Measurements from ENCODE around the gene TMEM131.
"Not testable (repeated sequence)": the region's sequence is repeated elsewhere in the genome, so short reads cannot be mapped to it uniquely, and the experiment has no call there.

TMEM131 gene

DNA sequence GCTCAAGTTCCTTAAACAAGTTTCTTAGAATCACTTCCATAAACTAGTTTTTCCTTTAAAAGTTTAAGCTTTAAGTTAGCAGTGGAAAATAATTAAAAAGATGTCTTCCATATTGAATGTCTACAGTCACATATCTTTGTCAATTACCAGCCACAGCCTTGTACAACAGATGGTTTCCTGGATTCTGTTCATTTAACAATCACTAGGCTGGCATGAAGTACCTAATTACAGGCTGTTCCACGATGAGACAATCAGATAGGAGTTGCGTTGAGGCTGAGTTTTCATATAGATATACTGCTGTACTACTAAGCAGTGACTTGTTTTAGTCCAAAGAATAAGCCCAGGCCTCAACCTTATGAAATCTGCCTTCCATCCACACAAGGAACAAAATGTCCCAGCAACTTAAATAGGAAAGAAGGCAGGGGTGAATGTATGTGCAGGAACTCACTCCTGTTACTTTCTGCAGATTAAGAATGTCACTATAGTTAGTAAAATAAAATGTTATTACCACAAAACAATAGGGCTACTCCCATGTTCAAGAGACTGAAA lies 151.4 kb downstream of the TMEM131 start:
- no peak for DNase-seq
- no peaks in the 10 kb centered on the region for H3K36me3 ChIP-seq

DNA sequence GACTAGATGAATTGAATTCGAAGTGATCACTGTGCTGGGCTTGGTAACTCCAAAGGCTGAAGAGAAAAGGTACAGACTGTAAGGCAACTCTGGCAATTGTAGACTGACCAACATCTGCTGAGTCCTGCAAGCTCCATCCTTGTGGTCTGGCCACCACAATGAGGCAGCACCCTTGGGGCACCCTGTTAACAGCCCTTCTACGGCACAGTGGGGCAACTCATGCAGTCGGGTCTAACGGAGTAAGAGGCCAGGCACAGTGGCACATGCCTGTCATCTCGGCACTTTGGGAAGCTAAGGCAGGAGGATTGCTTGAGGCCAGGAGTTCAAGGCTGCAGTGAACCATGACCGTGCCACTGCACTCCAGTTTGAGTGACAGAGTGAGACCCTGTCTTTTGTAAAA lies 155.6 kb downstream of the TMEM131 start:
- TF ChIP-seq, protein P1, sequence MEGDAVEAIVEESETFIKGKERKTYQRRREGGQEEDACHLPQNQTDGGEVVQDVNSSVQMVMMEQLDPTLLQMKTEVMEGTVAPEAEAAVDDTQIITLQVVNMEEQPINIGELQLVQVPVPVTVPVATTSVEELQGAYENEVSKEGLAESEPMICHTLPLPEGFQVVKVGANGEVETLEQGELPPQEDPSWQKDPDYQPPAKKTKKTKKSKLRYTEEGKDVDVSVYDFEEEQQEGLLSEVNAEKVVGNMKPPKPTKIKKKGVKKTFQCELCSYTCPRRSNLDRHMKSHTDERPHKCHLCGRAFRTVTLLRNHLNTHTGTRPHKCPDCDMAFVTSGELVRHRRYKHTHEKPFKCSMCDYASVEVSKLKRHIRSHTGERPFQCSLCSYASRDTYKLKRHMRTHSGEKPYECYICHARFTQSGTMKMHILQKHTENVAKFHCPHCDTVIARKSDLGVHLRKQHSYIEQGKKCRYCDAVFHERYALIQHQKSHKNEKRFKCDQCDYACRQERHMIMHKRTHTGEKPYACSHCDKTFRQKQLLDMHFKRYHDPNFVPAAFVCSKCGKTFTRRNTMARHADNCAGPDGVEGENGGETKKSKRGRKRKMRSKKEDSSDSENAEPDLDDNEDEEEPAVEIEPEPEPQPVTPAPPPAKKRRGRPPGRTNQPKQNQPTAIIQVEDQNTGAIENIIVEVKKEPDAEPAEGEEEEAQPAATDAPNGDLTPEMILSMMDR (IDR thresholded peaks at IDR 0.05; ENCODE audit: low read depth, low read length): no peak
- H3K27me3 ChIP-seq: no peaks in the 10 kb centered on the region
- no peaks in the 10 kb centered on the region for H3K4me1 ChIP-seq
- H3K36me3 ChIP-seq: no peaks in the 10 kb centered on the region
- no peak for DNase-seq
- no peaks in the 10 kb centered on the region for H3K9me3 ChIP-seq
- no peak overlapping the region for H3K4me3 ChIP-seq (ENCODE audit: low read depth, low read length)

More for the DNA sequence above, 151.4 kb downstream of the TMEM131 start:
- H3K4me3 ChIP-seq (ENCODE audit: low read depth, low read length): no peak overlapping the region
- no peaks in the 10 kb centered on the region for H3K9me3 ChIP-seq
- no peaks in the 10 kb centered on the region for H3K27me3 ChIP-seq
- no peaks in the 10 kb centered on the region for H3K4me1 ChIP-seq
- TF ChIP-seq, protein P1 (IDR thresholded peaks at IDR 0.05; ENCODE audit: low read depth, low read length): no peak

DNA sequence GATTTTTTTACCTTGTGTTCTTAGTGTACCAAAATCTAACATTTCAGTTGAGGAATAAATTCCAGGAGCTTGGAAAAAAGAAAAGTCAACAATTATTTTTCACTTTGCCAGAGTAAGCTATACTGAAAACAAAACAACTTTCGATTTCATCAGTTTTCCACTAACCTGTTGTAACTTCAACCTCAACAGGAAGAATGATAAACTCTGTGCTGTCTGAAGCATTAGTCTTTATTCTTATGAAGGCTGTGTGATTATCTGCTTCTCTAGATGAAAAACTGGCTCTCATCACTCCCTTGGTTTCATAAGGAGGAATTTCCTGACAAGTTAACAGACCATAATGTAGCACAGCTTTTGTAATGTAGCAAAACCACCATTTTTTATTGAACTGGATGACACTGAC lies 161.1 kb downstream of the TMEM131 start:
- H3K4me3 ChIP-seq (ENCODE audit: low read depth, low read length): no peak overlapping the region
- no peaks in the 10 kb centered on the region for H3K9me3 ChIP-seq
- H3K4me1 ChIP-seq: no peaks in the 10 kb centered on the region
- no peaks in the 10 kb centered on the region for H3K27me3 ChIP-seq
- TF ChIP-seq, protein P1 (IDR thresholded peaks at IDR 0.05; ENCODE audit: low read depth, low read length): no peak
- H3K36me3 ChIP-seq: no peaks in the 10 kb centered on the region
- DNase-seq: no peak

DNA sequence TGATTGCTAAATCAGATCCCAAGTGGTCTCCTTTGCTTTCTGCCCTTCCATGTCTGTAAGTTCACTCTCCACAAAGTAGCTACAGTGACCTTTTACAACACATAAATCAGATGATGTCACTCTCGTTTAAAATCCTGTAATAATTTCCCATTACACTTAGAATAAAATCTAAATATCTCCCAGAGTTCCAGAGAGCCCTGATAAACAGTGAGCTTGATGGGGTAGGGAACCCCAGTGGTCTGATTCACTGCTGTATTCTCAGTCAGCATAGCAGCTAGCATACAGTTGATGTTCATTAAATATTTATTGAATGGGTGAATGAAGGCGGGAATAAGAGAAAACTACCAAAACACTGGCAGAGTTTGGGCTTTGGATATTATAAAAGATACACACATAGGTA lies 164.6 kb downstream of the TMEM131 start:
- TF ChIP-seq, protein P1 (IDR thresholded peaks at IDR 0.05; ENCODE audit: low read depth, low read length): no peak
- H3K4me3 ChIP-seq (ENCODE audit: low read depth, low read length): no peak overlapping the region
- H3K4me1 ChIP-seq: no peaks in the 10 kb centered on the region
- no peaks in the 10 kb centered on the region for H3K9me3 ChIP-seq
- DNase-seq: no peak
- no peaks in the 10 kb centered on the region for H3K27me3 ChIP-seq
- no peaks in the 10 kb centered on the region for H3K36me3 ChIP-seq

DNA sequence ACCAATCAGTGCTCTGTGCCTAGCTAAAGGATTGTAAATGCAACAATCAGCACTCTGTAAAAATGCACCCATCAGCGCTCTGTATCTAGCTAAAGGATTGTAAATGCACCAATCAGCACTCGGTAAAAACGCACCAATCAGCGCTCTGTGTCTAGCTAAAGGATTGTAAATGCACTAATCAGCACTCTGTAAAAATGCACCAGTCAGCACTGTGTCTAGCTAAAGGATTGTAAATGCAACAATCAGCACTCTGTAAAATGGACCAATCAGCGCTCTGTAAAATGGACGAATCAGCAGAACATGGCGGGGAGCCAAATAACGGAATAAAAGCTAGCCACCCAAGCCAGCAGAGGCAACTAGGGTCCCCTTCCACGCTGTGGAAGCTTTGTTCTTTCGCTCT lies 166.5 kb downstream of the TMEM131 start:
- H3K27me3 ChIP-seq; H3K9me3 ChIP-seq; H3K4me3 ChIP-seq (ENCODE audit: low read depth, low read length); DNase-seq; H3K36me3 ChIP-seq; H3K4me1 ChIP-seq: not testable (repeated sequence)

DNA sequence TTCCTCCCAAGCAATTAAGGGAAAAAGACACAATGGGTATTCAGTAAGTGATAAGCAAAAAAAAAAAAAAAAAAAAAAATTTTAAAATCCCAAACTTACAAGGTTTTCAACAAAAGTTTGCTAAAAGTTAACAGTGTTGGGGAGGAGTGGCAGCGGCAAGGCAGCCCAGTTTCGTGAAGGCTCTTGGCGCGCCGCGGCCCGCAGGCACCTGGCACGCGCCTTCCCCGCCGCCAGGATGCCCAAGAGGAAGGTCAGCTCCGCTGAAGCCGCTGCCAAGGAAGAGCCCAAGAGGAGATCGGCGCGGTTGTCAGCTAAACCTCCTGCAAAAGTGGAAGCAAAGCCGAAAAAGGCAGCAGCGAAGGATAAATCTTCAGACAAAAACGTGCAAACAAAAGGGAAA lies 168.7 kb downstream of the TMEM131 start:
- not testable (repeated sequence) for H3K4me3 ChIP-seq (ENCODE audit: low read depth, low read length); H3K27me3 ChIP-seq; H3K36me3 ChIP-seq; H3K9me3 ChIP-seq; DNase-seq; H3K4me1 ChIP-seq

DNA sequence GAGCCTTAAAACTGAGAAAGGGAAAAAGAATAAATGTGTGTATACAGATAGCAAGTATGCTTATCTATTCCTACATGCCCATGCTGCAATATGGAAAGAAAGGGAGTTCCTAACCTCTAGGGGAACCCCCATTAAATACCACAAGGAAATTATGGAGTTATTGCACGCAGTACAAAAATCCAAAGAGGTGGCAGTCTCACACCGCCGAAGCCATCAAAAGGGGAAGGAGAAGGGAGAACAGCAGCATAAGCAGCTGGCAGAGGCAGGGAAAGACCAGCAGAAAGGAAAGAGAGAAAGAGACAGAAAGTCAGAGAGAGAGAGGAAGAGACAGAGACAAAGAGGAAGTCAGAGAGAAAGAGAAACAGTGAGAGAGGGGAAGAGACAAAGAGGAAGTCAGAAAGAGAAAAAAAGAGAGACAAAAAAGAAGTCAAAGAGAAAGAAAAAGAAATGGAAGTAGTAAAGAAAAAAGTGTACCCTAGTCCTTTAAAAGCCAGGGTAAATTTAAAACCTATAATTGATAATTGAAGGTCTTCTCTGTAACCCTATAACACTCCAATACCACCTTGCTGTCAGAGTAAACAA lies 169.4 kb downstream of the TMEM131 start:
- not testable (repeated sequence) for H3K36me3 ChIP-seq; H3K27me3 ChIP-seq; H3K9me3 ChIP-seq; H3K4me3 ChIP-seq (ENCODE audit: low read depth, low read length); H3K4me1 ChIP-seq; DNase-seq

DNA sequence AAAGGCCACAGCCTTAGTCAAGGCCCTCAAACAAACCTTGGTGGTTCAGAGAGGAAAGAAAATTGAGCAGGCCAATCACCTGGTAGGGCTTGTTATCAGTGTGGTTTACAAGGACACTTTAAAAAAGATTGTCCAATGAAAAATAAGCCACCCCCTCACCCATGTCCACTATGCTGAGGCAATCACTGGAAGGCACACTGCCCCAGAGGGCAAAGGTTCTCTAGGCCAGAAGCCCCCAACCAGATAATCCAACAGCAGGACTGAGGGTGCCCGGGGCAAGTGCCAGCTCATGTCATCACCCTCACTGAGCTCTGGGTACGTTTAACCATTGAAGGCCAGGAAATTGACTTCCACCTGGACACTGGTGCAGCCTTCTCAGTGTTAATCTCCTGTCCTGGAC lies 171.7 kb downstream of the TMEM131 start:
- H3K36me3 ChIP-seq; H3K27me3 ChIP-seq; H3K4me3 ChIP-seq (ENCODE audit: low read depth, low read length); H3K9me3 ChIP-seq; DNase-seq; H3K4me1 ChIP-seq: not testable (repeated sequence)

DNA sequence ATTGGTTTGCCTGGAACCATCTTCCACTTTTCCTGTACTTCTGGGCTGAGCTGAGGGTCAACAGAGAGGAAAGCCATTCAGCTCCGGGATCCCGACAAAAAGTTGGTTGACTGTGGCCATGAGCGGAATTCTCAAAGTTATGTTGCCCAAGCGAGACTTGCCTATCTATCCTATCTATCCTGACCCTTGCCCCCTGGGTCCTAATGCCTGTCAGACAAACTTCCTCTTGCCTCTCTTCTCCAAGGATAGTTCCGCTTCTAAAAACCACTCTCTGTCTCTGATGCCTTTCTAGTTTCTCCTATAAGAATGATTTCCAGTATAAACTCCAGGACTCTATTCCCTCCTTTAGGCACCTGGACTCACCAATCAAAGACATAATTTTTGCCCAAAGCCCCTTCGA lies 173.9 kb downstream of the TMEM131 start:
- not testable (repeated sequence) for H3K9me3 ChIP-seq; H3K4me1 ChIP-seq; H3K27me3 ChIP-seq; H3K4me3 ChIP-seq (ENCODE audit: low read depth, low read length); H3K36me3 ChIP-seq; DNase-seq
